Chondrocyte (in vitro differentiated cells): ENCODE data around the gene TM7SF2. TPM values are rescaled to one million over a fixed set of nuclear protein-coding genes. Genes with fewer than 3 reads are reported as not detected.

Experiments used
- DNase-seq: peaks from one replicate; pipeline ENCODE4 v3.0.0; 2021; ENCODE audit warnings: mixed read lengths, low spot score
- H3K27ac Mint-ChIP-seq: one replicate; pipeline ENCODE4 v1.8.0; 2021; ENCODE audit warnings: mild to moderate bottlenecking, moderate library complexity, mixed read lengths; ENCODE audit not compliant: unreplicated experiment
- H3K27me3 Mint-ChIP-seq: 2 replicates; pipeline ENCODE4 v1.8.0; 2021; ENCODE audit warnings: low read depth, mixed read lengths
- H3K36me3 Mint-ChIP-seq: 2 replicates; pipeline ENCODE4 v1.8.0; 2021; ENCODE audit warnings: low read depth, mixed read lengths
- H3K4me1 Mint-ChIP-seq: 2 replicates; pipeline ENCODE4 v1.8.0; 2021; ENCODE audit warnings: low read depth, mild to moderate bottlenecking, mixed read lengths
- H3K4me3 Mint-ChIP-seq: one replicate; pipeline ENCODE4 v1.8.0; 2021; ENCODE audit warnings: mild to moderate bottlenecking, moderate library complexity, mixed read lengths; ENCODE audit not compliant: unreplicated experiment
- H3K9me3 Mint-ChIP-seq: 2 replicates; pipeline ENCODE4 v1.8.0; 2021; ENCODE audit warnings: low read depth, mixed read lengths
- CTCF ChIP-seq: fragments of 200-600 bp; sonication (generic); IDR thresholded peaks from 2 replicates; pipeline ENCODE4 v1.5.0; 2021; ENCODE audit warnings: antibody characterized with exemption, mild to moderate bottlenecking, moderate library complexity
- total RNA-seq: library from RNA; stranded (reverse); gene quantifications from 3 replicates; pipeline ENCODE4 v1.2.1, GENCODE V29; 2021

Gene TM7SF2
- total RNA-seq, 1 donor from 2014 or later: 10.7 TPM

DNA sequence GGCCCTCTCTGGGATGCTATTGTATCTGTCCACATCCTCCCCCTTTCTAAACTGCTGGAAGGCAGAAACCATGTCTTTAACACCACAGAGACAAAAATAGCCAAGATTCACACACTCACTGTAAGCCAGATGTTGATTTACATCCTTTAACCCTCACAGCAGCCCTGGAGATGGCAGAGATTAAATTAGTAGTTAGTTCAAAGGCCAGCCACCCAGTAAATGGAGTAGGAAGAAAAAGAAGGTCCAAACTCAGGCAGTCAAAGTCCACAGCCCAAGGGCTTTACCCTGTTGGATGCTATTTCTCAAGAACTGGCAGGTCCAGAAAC is 8.0 kb downstream of the TM7SF2 start:
- Mint-ChIP-seq H3K36me3 (peaks cover 10% of the 10 kb centered on the region), H3K4me3 (no peak overlapping the region), H3K9me3 (no peaks in the 10 kb centered on the region), H3K27ac (peak overlapping the region; percentile 32), H3K27me3 (no peaks in the 10 kb centered on the region), H3K4me1 (peaks cover 44% of the 10 kb centered on the region)
- no peak for DNase-seq
- TF ChIP-seq CTCF: no peak

- TF ChIP-seq CTCF: no peak
- DNase-seq: no peak
- H3K4me1 Mint-ChIP-seq: peaks cover 44% of the 10 kb centered on the region
- peaks cover 10% of the 10 kb centered on the region for H3K36me3 Mint-ChIP-seq
- peak overlapping the region; percentile 98 for H3K4me3 Mint-ChIP-seq
- peak overlapping the region; percentile 96 for H3K27ac Mint-ChIP-seq
- no peaks in the 10 kb centered on the region for H3K9me3 Mint-ChIP-seq
- H3K27me3 Mint-ChIP-seq: no peaks in the 10 kb centered on the region
These were observed 9.2 kb downstream of the TM7SF2 start for GRCh38 chr11:65120831-65121230.

DNA sequence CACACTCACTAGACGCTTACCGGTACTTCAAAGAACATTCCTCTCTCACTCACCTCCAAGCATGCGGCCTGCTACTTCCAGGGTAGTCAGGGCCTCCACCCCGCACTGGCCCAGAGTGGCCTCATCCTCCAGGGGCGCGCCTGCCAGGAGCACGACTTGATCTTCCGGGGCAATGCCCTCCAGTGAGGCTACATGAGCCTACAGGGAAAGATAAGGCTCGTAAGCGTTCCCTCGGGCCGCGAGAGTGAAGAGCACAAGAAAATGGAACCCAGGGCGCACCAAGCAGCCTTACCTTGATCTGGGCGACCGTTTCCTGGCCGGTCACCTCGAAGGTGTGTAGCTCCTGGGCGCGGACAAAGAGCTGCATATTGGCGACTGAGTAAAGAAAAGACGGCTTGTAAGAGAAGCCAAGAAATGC is 9.8 kb downstream of the TM7SF2 start:
- peak; percentile 84 for DNase-seq
- Mint-ChIP-seq H3K4me3 (peak overlapping the region; percentile 98), H3K27ac (peak overlapping the region; percentile 96), H3K4me1 (peaks cover 41% of the 10 kb centered on the region), H3K36me3 (peaks cover 12% of the 10 kb centered on the region), H3K27me3 (no peaks in the 10 kb centered on the region), H3K9me3 (no peaks in the 10 kb centered on the region)
- TF ChIP-seq CTCF: no peak

GRCh38 chr11:65121865-65122696 is 10.4 kb downstream of the TM7SF2 start, which contains the start of the genes FAU and MRPL49:
Gene FAU, minus strand, starts transcription at chr11:65122134. Its CDS starts 321 bp downstream, at chr11:65121813.
Gene MRPL49, plus strand, starts transcription at chr11:65122321. Its CDS starts 26 bp downstream, at chr11:65122347.
- Mint-ChIP-seq H3K36me3 (peaks cover 13% of the 10 kb centered on the region), H3K4me1 (peaks cover 36% of the 10 kb centered on the region), H3K27me3 (no peaks in the 10 kb centered on the region), H3K27ac (peak within 1 kb of the TSS; percentile 96), H3K9me3 (no peaks in the 10 kb centered on the region), H3K4me3 (peak within 1 kb of the TSS; percentile 98)
- TF ChIP-seq CTCF: no peak
- DNase-seq: peak; percentile 99

- Mint-ChIP-seq H3K4me3 (no peak overlapping the region), H3K27ac (no peak overlapping the region), H3K36me3 (peaks cover 8% of the 10 kb centered on the region), H3K4me1 (peaks cover 34% of the 10 kb centered on the region), H3K9me3 (no peaks in the 10 kb centered on the region), H3K27me3 (no peaks in the 10 kb centered on the region)
- no peak for TF ChIP-seq CTCF
- DNase-seq: peak; percentile 19
These were observed 13.0 kb downstream of the TM7SF2 start for GRCh38 chr11:65124480-65125196.
